HepG2 (cell line): ENCODE results near the gene MRPL57. TPM values are rescaled to one million over a fixed set of nuclear protein-coding genes. Genes with fewer than 3 reads are reported as not detected.

Experiments
- CCDC6 ChIP-seq: sonication (generic); formaldehyde crosslinking; IDR thresholded peaks from 2 replicates; pipeline ENCODE4 v1.8.1; 2022; ENCODE audit warnings: mild to moderate bottlenecking, missing genetic modification reagents, moderate library complexity
- DBP ChIP-seq: sonication (generic); formaldehyde crosslinking; IDR thresholded peaks from 2 replicates; pipeline ENCODE4 v1.4.0; 2020; ENCODE audit warnings: missing genetic modification reagents; ENCODE audit errors: not compliant biosample characterization
- LBX2 ChIP-seq: sonication (generic); formaldehyde crosslinking; IDR thresholded peaks from 2 replicates; pipeline ENCODE4 v1.5.0; 2020; ENCODE audit warnings: missing genetic modification reagents, mild to moderate bottlenecking, borderline replicate concordance
- MAZ ChIP-seq, 2 experiments: sonication (generic) in 1 of 2; formaldehyde crosslinking in 1 of 2; IDR thresholded peaks; 2 replicates each; pipeline versions ENCODE4 v1.5.0 to v1.6.1; 2012 to 2020; ENCODE audit warnings: low read depth in 2 of 2, mild to moderate bottlenecking in 2 of 2, borderline replicate concordance in 1 of 2, improper control_type of control experiment in 1 of 2, low read length in 1 of 2, missing genetic modification reagents in 1 of 2, moderate library complexity in 1 of 2
- MBNL3 ChIP-seq: fragments of 250-450 bp; sonication (Bioruptor Pico); conservative IDR thresholded peaks from 2 replicates; pipeline ENCODE4 v1.8.0; 2022; ENCODE audit warnings: mild to moderate bottlenecking, inconsistent platforms
- MED1 ChIP-seq: sonication (generic); formaldehyde crosslinking; IDR thresholded peaks from 2 replicates; pipeline ENCODE4 v1.4.0; 2020; ENCODE audit warnings: missing genetic modification reagents
- MTA3 ChIP-seq: sonication (generic); formaldehyde crosslinking; IDR thresholded peaks from 2 replicates; pipeline ENCODE4 v1.4.0; 2020; ENCODE audit warnings: missing genetic modification reagents
- MXD3 ChIP-seq: IDR thresholded peaks from 2 replicates; pipeline ENCODE4 v1.6.1; 2016; ENCODE audit warnings: mild to moderate bottlenecking, missing biosample characterization, missing genetic modification reagents
- MZF1 ChIP-seq: sonication (generic); formaldehyde crosslinking; IDR thresholded peaks from 2 replicates; pipeline ENCODE4 v1.8.1; 2023; ENCODE audit warnings: mild to moderate bottlenecking, missing genetic modification reagents, borderline replicate concordance
- NCOA1 ChIP-seq: sonication (generic); formaldehyde crosslinking; IDR thresholded peaks from 2 replicates; pipeline ENCODE4 v1.9.0; 2021; ENCODE audit warnings: missing genetic modification reagents
- PITX1 ChIP-seq: sonication (generic); formaldehyde crosslinking; IDR thresholded peaks from 2 replicates; pipeline ENCODE4 v1.5.1; 2020; ENCODE audit warnings: mild to moderate bottlenecking, missing genetic modification reagents
- RAD51 ChIP-seq: fragments of 450-650 bp; IDR thresholded peaks from 2 replicates; pipeline ENCODE4 v1.6.1; 2016; ENCODE audit warnings: borderline replicate concordance
- RARA ChIP-seq: IDR thresholded peaks from 2 replicates; pipeline ENCODE4 v1.6.1; 2016; ENCODE audit warnings: missing genetic modification reagents, missing compliant biosample characterization
- REL ChIP-seq: sonication (generic); formaldehyde crosslinking; conservative IDR thresholded peaks from 2 replicates; pipeline ENCODE4 v1.8.0; 2022; ENCODE audit warnings: mild to moderate bottlenecking, missing genetic modification reagents, moderate library complexity
- USF2 ChIP-seq, 2 experiments: sonication (generic) in 1 of 2; formaldehyde crosslinking in 1 of 2; IDR thresholded peaks; 2 replicates each; pipeline versions ENCODE4 v1.5.1 to v1.6.1; 2011 to 2020; ENCODE audit warnings: borderline replicate concordance in 1 of 2, low read depth in 1 of 2, low read length in 1 of 2, mild to moderate bottlenecking in 1 of 2, missing genetic modification reagents in 1 of 2, moderate library complexity in 1 of 2
- ZBTB39 ChIP-seq: sonication (generic); formaldehyde crosslinking; IDR thresholded peaks from 2 replicates; pipeline ENCODE4 v1.5.0; 2020; ENCODE audit warnings: missing genetic modification reagents
- ZFX ChIP-seq: sonication (generic); formaldehyde crosslinking; IDR thresholded peaks from 2 replicates; pipeline ENCODE4 v1.4.0; 2020; ENCODE audit warnings: mild to moderate bottlenecking, low read depth, missing genetic modification reagents, moderate library complexity
- ZNF207 ChIP-seq: fragments of 450-650 bp; IDR thresholded peaks from 2 replicates; pipeline ENCODE4 v1.6.1; 2016; ENCODE audit warnings: antibody characterized with exemption, borderline replicate concordance
- ZNF296 ChIP-seq: sonication (generic); formaldehyde crosslinking; conservative IDR thresholded peaks from 2 replicates; pipeline ENCODE4 v1.5.0; 2020; ENCODE audit warnings: mild to moderate bottlenecking, missing genetic modification reagents
- ZNF513 ChIP-seq: sonication (generic); formaldehyde crosslinking; conservative IDR thresholded peaks from 2 replicates; pipeline ENCODE4 v1.5.0; 2020; ENCODE audit warnings: missing genetic modification reagents
- ZNF614 ChIP-seq: IDR thresholded peaks from 2 replicates; pipeline ENCODE4 v1.6.1; 2018; ENCODE audit warnings: missing biosample characterization, missing genetic modification reagents, inconsistent platforms, borderline replicate concordance
- ZNF616 ChIP-seq: sonication (generic); formaldehyde crosslinking; IDR thresholded peaks from 2 replicates; pipeline ENCODE4 v1.5.0; 2020; ENCODE audit warnings: low read depth, mild to moderate bottlenecking, missing genetic modification reagents
- ZNF652 ChIP-seq: IDR thresholded peaks from 2 replicates; pipeline ENCODE4 v1.6.1; 2016; ENCODE audit warnings: low read depth, borderline replicate concordance
- polyA plus RNA-seq, 8 experiments: library from polyadenylated mRNA; depleted of rRNA in 3 of 8; stranded (reverse) in 7 of 8; unstranded in 1 of 8; fragments of >200 nt; fragmentation: Illumina TruSeq in 4 of 8; extraction: Trizol in 4 of 8; gene quantifications; 2 replicates each; pipeline versions ENCODE4 v1.2.1 to v1.2.3, GENCODE V29; 2011 to 2016; ENCODE audit warnings: low read depth in 4 of 8, missing spikeins in 1 of 8, mixed read lengths in 1 of 8; ENCODE audit not compliant: insufficient read depth in 1 of 8
- total RNA-seq, 5 experiments: library from RNA; depleted of rRNA; stranded (reverse); fragments of >200 nt; fragmentation: Illumina TruSeq; extraction: Trizol; gene quantifications; 2 replicates each; pipeline ENCODE4 v1.2.3, GENCODE V29; 2016; ENCODE audit warnings: low read depth in 1 of 5

The MRPL57 gene
- total and polyA plus RNA-seq, 2 of the 13 experiments (the other 11 are each of a cell fraction or from before 2014, with no cell fraction given), result 19.5 to 35.2 TPM

GRCh38 chr13:21176982-21177284, 475 bp downstream of the MRPL57 start (continued):
- TF ChIP-seq NCOA1 (CRISPR knock-in tag) (no peak), REL (CRISPR knock-in tag) (no peak), MTA3 (no peak), MBNL3 (CRISPR knock-in tag) (no peak), ZBTB39 (CRISPR knock-in tag) (no peak), USF2 (IDR thresholded peaks at IDR 0.05; ENCODE audit: low read depth, low read length) (no peak), USF2 (CRISPR knock-in tag; IDR thresholded peaks at IDR 0.05; ENCODE audit: borderline replicate concordance) (no peak), RARA (no peak), ZFX (CRISPR knock-in tag) (peak; percentile 70; the same call in 1 of the 2 replicates), MAZ (IDR thresholded peaks at IDR 0.05; ENCODE audit: borderline replicate concordance, low read depth, low read length) (no peak), MAZ (CRISPR knock-in tag; IDR thresholded peaks at IDR 0.05; ENCODE audit: low read depth) (no peak), ZNF513 (CRISPR knock-in tag) (no peak), ZNF614 (CRISPR knock-in tag) (no peak), RAD51 (no peak), DBP (CRISPR knock-in tag) (no peak), ZNF616 (peak; percentile 83; the same call in 1 of the 2 replicates), LBX2 (peak; percentile 52; the same call in 1 of the 2 replicates), MZF1 (CRISPR knock-in tag) (0 out of 2 replicates have a peak, but pooled peaks have one; percentile 90), CCDC6 (no peak), ZNF652 (CRISPR knock-in tag) (no peak), ZNF296 (CRISPR knock-in tag) (0 out of 2 replicates have a peak, but pooled peaks have one; percentile 70), MXD3 (0 out of 2 replicates have a peak, but pooled peaks have one; percentile 7), MED1 (no peak), PITX1 (CRISPR knock-in tag) (peak; percentile 57; the same call in 1 of the 2 replicates), ZNF207 (no peak)
